ENCODE results near the gene PI4K2A.
"Not testable (repeated sequence)": the region's sequence is repeated elsewhere in the genome, so short reads cannot be mapped to it uniquely, and the experiment has no call there.

The PI4K2A gene

GRCh38 chr10:97673736-97674525 lies 33.5 kb downstream of the PI4K2A start:
- Mint-ChIP-seq H3K27ac (no peak overlapping the region), H3K4me1 (peaks cover 11% of the 10 kb centered on the region), H3K36me3 (peaks cover 17% of the 10 kb centered on the region), H3K27me3 (no peaks in the 10 kb centered on the region), H3K4me3 (no peak overlapping the region), H3K9me3 (no peaks in the 10 kb centered on the region)
- ATAC-seq (ENCODE audit: low read depth) (no peak), DNase-seq (ENCODE audit: low spot score in 2 of 2) (no peak)

GRCh38 chr10:97675222-97675621 lies 34.8 kb downstream of the PI4K2A start:
- no peak overlapping the region for H3K4me3 Mint-ChIP-seq
- no peak for ATAC-seq (ENCODE audit: low read depth)
- H3K4me1 Mint-ChIP-seq, result peaks cover 11% of the 10 kb centered on the region
- no peaks in the 10 kb centered on the region for H3K9me3 Mint-ChIP-seq
- H3K27me3 Mint-ChIP-seq, result no peaks in the 10 kb centered on the region
- H3K27ac Mint-ChIP-seq, result no peak overlapping the region
- no peak for DNase-seq (ENCODE audit: low spot score in 2 of 2)
- peaks cover 15% of the 10 kb centered on the region for H3K36me3 Mint-ChIP-seq

GRCh38 chr10:97676770-97677581 lies 36.5 kb downstream of the PI4K2A start:
- DNase-seq (ENCODE audit: low spot score in 2 of 2) (peak; percentile 42 to 52), ATAC-seq (ENCODE audit: low read depth) (peak; percentile 85)
- Mint-ChIP-seq H3K27ac (peak overlapping the region; percentile 78), H3K27me3 (no peaks in the 10 kb centered on the region), H3K4me1 (peaks cover 11% of the 10 kb centered on the region), H3K4me3 (no peak overlapping the region), H3K36me3 (peaks cover 9% of the 10 kb centered on the region), H3K9me3 (no peaks in the 10 kb centered on the region)

GRCh38 chr10:97679594-97679993 lies 39.1 kb downstream of the PI4K2A start:
- H3K27me3 Mint-ChIP-seq, result no peaks in the 10 kb centered on the region
- ATAC-seq (ENCODE audit: low read depth) (no peak), DNase-seq (ENCODE audit: low spot score in 2 of 2) (no peak)
- peaks cover 2% of the 10 kb centered on the region for H3K36me3 Mint-ChIP-seq
- H3K4me1 Mint-ChIP-seq, result peaks cover 13% of the 10 kb centered on the region
- no peak overlapping the region for H3K4me3 Mint-ChIP-seq
- H3K9me3 Mint-ChIP-seq, result no peaks in the 10 kb centered on the region
- no peak overlapping the region for H3K27ac Mint-ChIP-seq

- no peaks in the 10 kb centered on the region for H3K36me3 Mint-ChIP-seq
These were observed 41.6 kb downstream of the PI4K2A start for GRCh38 chr10:97682042-97682441.

GRCh38 chr10:97683556-97684367 lies 43.3 kb downstream of the PI4K2A start:
- DNase-seq (ENCODE audit: low spot score in 2 of 2) (no peak), ATAC-seq (ENCODE audit: low read depth) (no peak)
- no peak overlapping the region for H3K4me3 Mint-ChIP-seq
- no peaks in the 10 kb centered on the region for H3K36me3 Mint-ChIP-seq
- no peak overlapping the region for H3K27ac Mint-ChIP-seq
- peaks cover 10% of the 10 kb centered on the region for H3K4me1 Mint-ChIP-seq
- H3K27me3 Mint-ChIP-seq, result no peaks in the 10 kb centered on the region
- no peaks in the 10 kb centered on the region for H3K9me3 Mint-ChIP-seq

More at GRCh38 chr10:97682042-97682441, 41.6 kb downstream of the PI4K2A start:
- H3K27ac Mint-ChIP-seq, result no peak overlapping the region
- no peak for ATAC-seq (ENCODE audit: low read depth)
- no peaks in the 10 kb centered on the region for H3K27me3 Mint-ChIP-seq
- DNase-seq (ENCODE audit: low spot score in 2 of 2), result no peak
- no peaks in the 10 kb centered on the region for H3K9me3 Mint-ChIP-seq
- no peak overlapping the region for H3K4me3 Mint-ChIP-seq
- peaks cover 10% of the 10 kb centered on the region for H3K4me1 Mint-ChIP-seq

GRCh38 chr10:97684368-97684713 lies 43.9 kb downstream of the PI4K2A start:
- not testable (repeated sequence) for H3K4me3 Mint-ChIP-seq; H3K9me3 Mint-ChIP-seq; ATAC-seq (ENCODE audit: low read depth); H3K27ac Mint-ChIP-seq; DNase-seq (ENCODE audit: low spot score in 2 of 2); H3K27me3 Mint-ChIP-seq; H3K36me3 Mint-ChIP-seq; H3K4me1 Mint-ChIP-seq

- DNase-seq (ENCODE audit: low spot score in 2 of 2) (no peak), ATAC-seq (ENCODE audit: low read depth) (no peak)
- Mint-ChIP-seq H3K27ac (no peak overlapping the region), H3K9me3 (no peaks in the 10 kb centered on the region), H3K27me3 (no peaks in the 10 kb centered on the region), H3K36me3 (no peaks in the 10 kb centered on the region), H3K4me1 (peaks cover 10% of the 10 kb centered on the region), H3K4me3 (no peak overlapping the region)
These were observed 44.5 kb downstream of the PI4K2A start for GRCh38 chr10:97684866-97685394.

- DNase-seq (ENCODE audit: low spot score in 2 of 2), result no peak
- Mint-ChIP-seq H3K27ac (no peak overlapping the region), H3K27me3 (no peaks in the 10 kb centered on the region), H3K9me3 (no peaks in the 10 kb centered on the region), H3K4me1 (peaks cover 10% of the 10 kb centered on the region), H3K36me3 (no peaks in the 10 kb centered on the region), H3K4me3 (no peak overlapping the region)
- no peak for ATAC-seq (ENCODE audit: low read depth)
These were observed 45.0 kb downstream of the PI4K2A start for GRCh38 chr10:97685395-97685958.

- ATAC-seq (ENCODE audit: low read depth) (peak; percentile 8), DNase-seq (ENCODE audit: low spot score in 2 of 2) (no peak)
- no peaks in the 10 kb centered on the region for H3K36me3 Mint-ChIP-seq
- no peaks in the 10 kb centered on the region for H3K27me3 Mint-ChIP-seq
- H3K27ac Mint-ChIP-seq, result peak overlapping the region; percentile 1
- H3K4me3 Mint-ChIP-seq, result peak overlapping the region; percentile 87
- H3K4me1 Mint-ChIP-seq, result peaks cover 10% of the 10 kb centered on the region
- no peaks in the 10 kb centered on the region for H3K9me3 Mint-ChIP-seq
These were observed 46.0 kb downstream of the PI4K2A start for GRCh38 chr10:97686301-97686961.

GRCh38 chr10:97686962-97687784 lies 46.7 kb downstream of the PI4K2A start, which contains the start of gene AVPI1:
TSS of gene AVPI1 (minus strand) at chr10:97687241. CDS start at chr10:97679905, 7,336 bp downstream.
- Mint-ChIP-seq H3K27me3 (no peaks in the 10 kb centered on the region), H3K9me3 (no peaks in the 10 kb centered on the region), H3K4me3 (peak within 1 kb of the TSS; percentile 87), H3K27ac (peak within 1 kb of the TSS; percentile 1), H3K4me1 (peaks cover 10% of the 10 kb centered on the region), H3K36me3 (no peaks in the 10 kb centered on the region)
- DNase-seq (ENCODE audit: low spot score in 2 of 2), result peak; percentile 94 to 95
- ATAC-seq (ENCODE audit: low read depth), result peak; percentile 91
